H1 (cell line): ENCODE measurements around the gene IL1A. TPM values are rescaled to one million over a fixed set of nuclear protein-coding genes. Genes with fewer than 3 reads are reported as not detected.

Source experiments
- BRCA1 ChIP-seq: IDR thresholded peaks from 2 replicates; pipeline ENCODE4 v1.6.1; 2012; ENCODE audit warnings: low read depth, low read length, improper control_type of control experiment
- GABPA ChIP-seq: IDR thresholded peaks from 2 replicates; pipeline ENCODE4 v1.6.1; 2011; ENCODE audit warnings: mild to moderate bottlenecking, low read length, moderate library complexity, borderline replicate concordance; ENCODE audit not compliant: insufficient read depth
- POLR2AphosphoS5 ChIP-seq: IDR thresholded peaks from 2 replicates; pipeline ENCODE4 v1.6.1; 2011; ENCODE audit warnings: low read depth, low read length
- polyA plus RNA-seq, 7 experiments: library from polyadenylated mRNA; depleted of rRNA in 3 of 7; stranded (reverse) in 5 of 7; unstranded in 2 of 7; fragments of >200 nt in 5 of 7; fragments of 200-250 nt in 2 of 7; gene quantifications; 1 replicate in 5 of 7; 2 replicates in 1 of 7; 4 replicates in 1 of 7; pipeline versions ENCODE4 v1.2.1 to v1.2.3, GENCODE V29; 2011 to 2013; ENCODE audit warnings: missing spikeins in 2 of 7, mixed read lengths in 2 of 7
- total RNA-seq: library from RNA; stranded (reverse); fragmentation: NEBNext Ultra II Directional; extraction: Animal tissue kit (Norgen Biotek cat#: 25700); gene quantifications from 2 replicates; pipeline ENCODE4 v1.2.1, GENCODE V29; 2021

The IL1A gene
- total and polyA plus RNA-seq, 2 of the 8 experiments (the other 6 are each of a cell fraction or from before 2014, with no cell fraction given), result 0.32 to 0.74 TPM

DNA sequence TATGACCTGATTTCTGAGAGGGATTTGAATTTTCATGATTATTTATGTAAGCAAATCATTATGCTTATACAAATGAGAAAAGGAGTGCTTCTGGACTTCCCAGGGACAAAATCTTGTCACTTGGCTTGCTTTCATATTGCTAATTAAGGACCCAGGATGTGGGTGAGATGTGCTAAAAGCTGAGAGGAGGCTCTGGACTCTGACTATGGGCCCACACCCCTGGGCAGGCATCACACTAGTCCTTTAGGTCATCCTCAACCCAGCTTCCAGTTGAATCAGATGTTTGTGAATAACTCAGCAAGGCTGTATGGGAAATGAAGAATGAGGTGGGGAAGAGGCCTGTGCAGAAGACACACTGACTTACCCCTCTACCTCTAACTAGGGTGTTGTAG lies 40.4 kb upstream of the IL1A start (continued):
- TF ChIP-seq GABPA, result no peak
- TF ChIP-seq BRCA1, result no peak
- TF ChIP-seq POLR2AphosphoS5, result no peak
